Smooth muscle cell (in vitro differentiated cells): ENCODE measurements around the gene PCGF1. TPM values are rescaled to one million over a fixed set of nuclear protein-coding genes. Genes with fewer than 3 reads are reported as not detected.

Experiments
- DNase-seq: peaks from one replicate; lab custom pipeline; 2025; ENCODE audit not compliant: unreplicated experiment; lab: John Stamatoyannopoulos, UW
- H2AFZ ChIP-seq: fragments of 200-600 bp; sonication (generic); 2 replicates; pipeline ENCODE4 v1.6.0; 2016; ENCODE audit warnings: antibody characterized with exemption, low read depth, mild to moderate bottlenecking
- H3F3A ChIP-seq: fragments of 200-600 bp; sonication (generic); 2 replicates; pipeline ENCODE4 v1.6.0; 2017; ENCODE audit warnings: antibody characterized with exemption, low read depth
- H3K27ac ChIP-seq: fragments of 200-600 bp; sonication (generic); 2 replicates; pipeline ENCODE4 v1.5.1; 2016; ENCODE audit warnings: low read depth, mild to moderate bottlenecking
- H3K27me3 ChIP-seq: fragments of 200-600 bp; sonication (generic); 2 replicates; pipeline ENCODE4 v1.6.1; 2016; ENCODE audit warnings: low read depth, mild to moderate bottlenecking
- H3K36me3 ChIP-seq: fragments of 200-600 bp; sonication (generic); 2 replicates; pipeline ENCODE4 v1.5.1; 2016; ENCODE audit warnings: low read depth
- H3K4me1 ChIP-seq: fragments of 200-600 bp; sonication (generic); 2 replicates; pipeline ENCODE4 v1.5.1; 2016; ENCODE audit warnings: low read depth
- H3K4me2 ChIP-seq: fragments of 200-600 bp; sonication (generic); 2 replicates; pipeline ENCODE4 v1.6.0; 2016; ENCODE audit warnings: mild to moderate bottlenecking
- H3K4me3 ChIP-seq: fragments of 200-600 bp; sonication (generic); 2 replicates; pipeline ENCODE4 v1.5.1; 2016; ENCODE audit warnings: mild to moderate bottlenecking
- H3K79me2 ChIP-seq: fragments of 200-600 bp; sonication (generic); 2 replicates; pipeline ENCODE4 v1.6.0; 2016; ENCODE audit warnings: low read depth, mild to moderate bottlenecking
- H3K9ac ChIP-seq: fragments of 200-600 bp; sonication (generic); 2 replicates; pipeline ENCODE4 v1.6.0; 2016; ENCODE audit warnings: low read depth
- H3K9me3 ChIP-seq: fragments of 200-600 bp; sonication (generic); replicated peaks from 2 replicates; pipeline ENCODE4 v1.5.1; 2016; ENCODE audit warnings: low read depth
- H4K20me1 ChIP-seq: fragments of 200-600 bp; sonication (generic); 2 replicates; pipeline ENCODE4 v1.6.0; 2016; ENCODE audit warnings: low read depth
- CTCF ChIP-seq: fragments of 200-600 bp; sonication (generic); IDR thresholded peaks from 2 replicates; pipeline ENCODE4 v1.5.1; 2017; ENCODE audit warnings: borderline replicate concordance, mild to moderate bottlenecking, antibody characterized with exemption; ENCODE audit not compliant: insufficient read depth, poor library complexity, severe bottlenecking
- WGBS: methylation state at CpG from one replicate; pipeline ENCODE4 v1.1.7; 2016; ENCODE audit warnings: low lambda C conversion rate; 5-methylcytosine and 5-hydroxymethylcytosine counted together
- polyA plus RNA-seq: library from polyadenylated mRNA; unstranded; fragments of >200 nt; fragmentation: Nextera tagmentation; extraction: Ambion mirVana; gene quantifications from 2 replicates; pipeline ENCODE4 v1.2.1, GENCODE V29; 2016
- total RNA-seq: library from RNA; depleted of rRNA; stranded (reverse); fragments of >200 nt; gene quantifications from 2 replicates; pipeline ENCODE4 v1.2.3, GENCODE V29; 2014

Gene PCGF1
- total and polyA plus RNA-seq, 2 experiments from 2014 or later: 19.1 to 29.3 TPM

GRCh38 chr2:74555610-74556103 is 48.2 kb upstream of the PCGF1 start:
- peaks cover 22% of the 10 kb centered on the region for H4K20me1 ChIP-seq
- H3K4me3 ChIP-seq: peak overlapping the region; percentile 80
- TF ChIP-seq CTCF: no peak
- no peaks in the 10 kb centered on the region for H3K27me3 ChIP-seq
- no peak overlapping the region for H3K27ac ChIP-seq
- no peak overlapping the region for H3K9ac ChIP-seq
- H2AFZ ChIP-seq: no peak overlapping the region
- peaks cover 42% of the 10 kb centered on the region for H3K79me2 ChIP-seq
- WGBS: 58% methylated on average over 17 of the region's 17 CpGs
- no peak for DNase-seq
- H3K9me3 ChIP-seq: no peaks in the 10 kb centered on the region
- peaks cover 13% of the 10 kb centered on the region for H3F3A ChIP-seq
- H3K4me2 ChIP-seq: peak overlapping the region; percentile 98
- H3K36me3 ChIP-seq: no peaks in the 10 kb centered on the region
- H3K4me1 ChIP-seq: peaks cover 10% of the 10 kb centered on the region

GRCh38 chr2:74554820-74555531 is 47.5 kb upstream of the PCGF1 start:
- peaks cover 47% of the 10 kb centered on the region for H3K79me2 ChIP-seq
- H2AFZ ChIP-seq: peak overlapping the region; percentile 89
- H3K4me3 ChIP-seq: peak overlapping the region; percentile 80
- no peak for TF ChIP-seq CTCF
- H3K9ac ChIP-seq: peak overlapping the region; percentile 91
- H3K9me3 ChIP-seq: no peaks in the 10 kb centered on the region
- no peaks in the 10 kb centered on the region for H3K27me3 ChIP-seq
- peak overlapping the region; percentile 98 for H3K4me2 ChIP-seq
- no peaks in the 10 kb centered on the region for H3K36me3 ChIP-seq
- peaks cover 13% of the 10 kb centered on the region for H3F3A ChIP-seq
- DNase-seq: no peak
- H3K4me1 ChIP-seq: peaks cover 13% of the 10 kb centered on the region
- peak overlapping the region; percentile 81 for H3K27ac ChIP-seq
- peaks cover 29% of the 10 kb centered on the region for H4K20me1 ChIP-seq
- WGBS: 2% methylated on average over 58 of the region's 58 CpGs

GRCh38 chr2:74553892-74554819 is 46.7 kb upstream of the PCGF1 start, which contains the start of the genes DOK1 and LOXL3:
TSS of gene DOK1 (plus strand) at chr2:74554720. CDS start at chr2:74554755, 35 bp downstream.
TSS of gene LOXL3 (minus strand) at chr2:74553942. CDS start at chr2:74552634, 1,308 bp downstream.
- TF ChIP-seq CTCF: no peak
- Histone ChIP-seq H3K79me2 (peaks cover 47% of the 10 kb centered on the region), H3K9me3 (no peaks in the 10 kb centered on the region), H3K27me3 (no peaks in the 10 kb centered on the region), H3K4me1 (peaks cover 21% of the 10 kb centered on the region), H3K36me3 (no peaks in the 10 kb centered on the region), H3K4me3 (peak within 1 kb of the TSS; percentile 80), H3K27ac (peak within 1 kb of the TSS; percentile 81), H3K4me2 (peak within 1 kb of the TSS; percentile 98), H3K9ac (peak within 1 kb of the TSS; percentile 91), H4K20me1 (peaks cover 37% of the 10 kb centered on the region), H3F3A (peaks cover 13% of the 10 kb centered on the region), H2AFZ (peak within 1 kb of the TSS; percentile 89)
- DNase-seq: peak; percentile 94
- under 1% methylated on average over 30 of the region's 73 CpGs for WGBS
